Activated CD8-positive, alpha-beta T cell treated with anti-CD3 and anti-CD28 coated beads for 36 hours (primary cell): ENCODE measurements around the gene IYD. TPM values are rescaled to one million over a fixed set of nuclear protein-coding genes. Genes with fewer than 3 reads are reported as not detected.

ENCODE experiments used
- ATAC-seq: fragments of 200-7000 bp; cut with Tn5 transposase; one replicate; pipeline ENCODE4 v1.10.0; 2021; ENCODE audit warnings: mild to moderate bottlenecking, moderate library complexity
- CTCF ChIA-PET: fragments of 350-600 bp; sonication (Branson Sonifier 250); formaldehyde crosslinking; loops from one replicate; lab custom pipeline; 2021; ENCODE audit warnings: antibody characterized with exemption; lab: Charles Lee
- POLR2A ChIA-PET: fragments of 350-600 bp; sonication (Branson Sonifier 250); formaldehyde crosslinking; loops from one replicate; lab custom pipeline; 2021; ENCODE audit warnings: antibody characterized with exemption; lab: Charles Lee
- DNase-seq: peaks from one replicate; pipeline ENCODE4 v3.0.0-alpha.2; 2020
- H3K27ac Mint-ChIP-seq: one replicate; pipeline ENCODE4 v1.8.0; 2021; ENCODE audit warnings: mild to moderate bottlenecking, mixed read lengths
- H3K27me3 Mint-ChIP-seq: one replicate; pipeline ENCODE4 v1.8.0; 2021; ENCODE audit warnings: mixed read lengths
- H3K36me3 Mint-ChIP-seq: one replicate; pipeline ENCODE4 v1.8.0; 2021; ENCODE audit warnings: low read depth, mixed read lengths
- H3K4me1 Mint-ChIP-seq: one replicate; pipeline ENCODE4 v1.8.0; 2021; ENCODE audit warnings: low read depth, mixed read lengths
- H3K4me3 Mint-ChIP-seq: one replicate; pipeline ENCODE4 v1.8.0; 2021; ENCODE audit warnings: mild to moderate bottlenecking, moderate library complexity, mixed read lengths
- H3K9me3 Mint-ChIP-seq: one replicate; pipeline ENCODE4 v1.8.0; 2021; ENCODE audit warnings: mixed read lengths
- CTCF ChIP-seq: fragments of 200-600 bp; IDR thresholded peaks from one replicate; pipeline ENCODE4 v1.8.0; 2022; ENCODE audit warnings: antibody characterized with exemption, mild to moderate bottlenecking
- intact Hi-C: fragments of 100-400 bp; cut with micrococcal nuclease; formaldehyde crosslinking; loops from one replicate; pipeline ENCODE4 v1.10.0; 2022
- total RNA-seq, 2 experiments: library from RNA; stranded (reverse); gene quantifications; one replicate each; pipeline ENCODE4 v1.2.3, GENCODE V29; 2021

IYD gene
- total RNA-seq, 2 experiments from 2014 or later, result not detected

- no peaks in the 10 kb centered on the region for H3K9me3 Mint-ChIP-seq
- no peaks in the 10 kb centered on the region for H3K4me1 Mint-ChIP-seq
- H3K27me3 Mint-ChIP-seq, result peaks cover 11% of the 10 kb centered on the region
- intact Hi-C loops, result no loop called here
- ATAC-seq, result no peak
- no peak for DNase-seq
- H3K27ac Mint-ChIP-seq, result no peak overlapping the region
- H3K4me3 Mint-ChIP-seq, result no peak overlapping the region
- TF ChIP-seq CTCF, result no peak
- no peaks in the 10 kb centered on the region for H3K36me3 Mint-ChIP-seq
- CTCF ChIA-PET, result no interaction called here
- POLR2A ChIA-PET, result no interaction called here
Measured at GRCh38 chr6:150332939-150333584, 35.8 kb upstream of the IYD start.

GRCh38 chr6:150333585-150333941 lies 35.2 kb upstream of the IYD start:
- CTCF ChIA-PET, result no interaction called here
- H3K4me1 Mint-ChIP-seq, result no peaks in the 10 kb centered on the region
- no peak overlapping the region for H3K4me3 Mint-ChIP-seq
- no peak overlapping the region for H3K27ac Mint-ChIP-seq
- intact Hi-C loops, result no loop called here
- no peaks in the 10 kb centered on the region for H3K9me3 Mint-ChIP-seq
- H3K36me3 Mint-ChIP-seq, result no peaks in the 10 kb centered on the region
- TF ChIP-seq CTCF, result no peak
- POLR2A ChIA-PET, result no interaction called here
- peaks cover 11% of the 10 kb centered on the region for H3K27me3 Mint-ChIP-seq
- ATAC-seq, result no peak
- DNase-seq, result no peak

GRCh38 chr6:150334790-150335783 lies 33.7 kb upstream of the IYD start:
- H3K4me3 Mint-ChIP-seq, result no peak overlapping the region
- intact Hi-C loops, result loop anchor here (2.0 kb wide), 1 partner anchor 254 kb away; no protein-coding TSS in a partner anchor
- POLR2A ChIA-PET, result no interaction called here
- DNase-seq, result peak; percentile 56
- peak; percentile 42 for ATAC-seq
- TF ChIP-seq CTCF, result peak; percentile 85
- H3K27me3 Mint-ChIP-seq, result peaks cover 9% of the 10 kb centered on the region
- H3K4me1 Mint-ChIP-seq, result no peaks in the 10 kb centered on the region
- H3K27ac Mint-ChIP-seq, result no peak overlapping the region
- H3K9me3 Mint-ChIP-seq, result no peaks in the 10 kb centered on the region
- H3K36me3 Mint-ChIP-seq, result no peaks in the 10 kb centered on the region
- CTCF ChIA-PET, result interaction anchor here (0.7 to 1.8 kb wide), 6 partner anchors 58 to 479 kb away, joined by 3 to 24 read pairs (median 4); no protein-coding TSS in a partner anchor

GRCh38 chr6:150336299-150336698 lies 32.5 kb upstream of the IYD start:
- Mint-ChIP-seq H3K4me1 (no peaks in the 10 kb centered on the region), H3K4me3 (no peak overlapping the region), H3K27me3 (peaks cover 12% of the 10 kb centered on the region), H3K27ac (no peak overlapping the region), H3K9me3 (no peaks in the 10 kb centered on the region), H3K36me3 (no peaks in the 10 kb centered on the region)
- ChIA-PET POLR2A (no interaction called here), CTCF (interaction anchor here (1.3 to 2.3 kb wide), 3 partner anchors 60 to 256 kb away, joined by 4 to 22 read pairs (median 4); no protein-coding TSS in a partner anchor)
- intact Hi-C loops, result no loop called here
- DNase-seq (no peak), ATAC-seq (peak; percentile 34)
- no peak for TF ChIP-seq CTCF
